Loucy (cell line): ENCODE measurements around the gene SLC38A10.

Experiments used
- H2AFZ ChIP-seq: fragments of 200-600 bp; sonication (generic); 2 replicates; pipeline ENCODE4 v1.6.0; 2016; ENCODE audit warnings: antibody characterized with exemption, mild to moderate bottlenecking, low read length, moderate library complexity
- H3F3A ChIP-seq: fragments of 200-600 bp; 2 replicates; pipeline ENCODE4 v1.6.0; 2016; ENCODE audit warnings: antibody characterized with exemption, low read depth, mild to moderate bottlenecking
- H3K27me3 ChIP-seq: fragments of 200-600 bp; sonication (generic); 2 replicates; pipeline ENCODE4 v1.6.1; 2014; ENCODE audit warnings: low read length, mild to moderate bottlenecking; ENCODE audit not compliant: insufficient read depth, poor library complexity, severe bottlenecking
- H3K36me3 ChIP-seq: fragments of 200-600 bp; sonication (generic); 2 replicates; pipeline ENCODE4 v1.6.1; 2016; ENCODE audit warnings: low read length; ENCODE audit not compliant: insufficient read depth
- H3K4me1 ChIP-seq: fragments of 200-600 bp; sonication (generic); 2 replicates; pipeline ENCODE4 v1.5.1; 2014; ENCODE audit warnings: low read length, mild to moderate bottlenecking; ENCODE audit not compliant: insufficient read depth, poor library complexity, severe bottlenecking
- H3K4me2 ChIP-seq: fragments of 200-600 bp; sonication (generic); 2 replicates; pipeline ENCODE4 v1.6.0; 2014; ENCODE audit warnings: antibody characterized with exemption, low read length, low read depth, mild to moderate bottlenecking; ENCODE audit not compliant: poor library complexity, severe bottlenecking
- H3K4me3 ChIP-seq: fragments of 200-600 bp; sonication (generic); 2 replicates; pipeline ENCODE4 v1.5.1; 2014; ENCODE audit warnings: low read length, mild to moderate bottlenecking, mixed read lengths; ENCODE audit not compliant: poor library complexity, severe bottlenecking
- H3K79me2 ChIP-seq: fragments of 200-600 bp; sonication (generic); 2 replicates; pipeline ENCODE4 v1.6.1; 2014; ENCODE audit warnings: low read length; ENCODE audit not compliant: insufficient read depth
- H3K9ac ChIP-seq: fragments of 200-600 bp; sonication (generic); 2 replicates; pipeline ENCODE4 v1.6.0; 2014; ENCODE audit warnings: mild to moderate bottlenecking, low read depth, low read length, moderate library complexity; ENCODE audit not compliant: poor library complexity, severe bottlenecking
- H3K9me2 ChIP-seq: fragments of 200-600 bp; sonication (generic); replicated peaks from 2 replicates; pipeline ENCODE4 v1.6.1; 2016; ENCODE audit warnings: low read depth, low read length, mixed read lengths
- H3K9me3 ChIP-seq: fragments of 200-600 bp; sonication (generic); 2 replicates; pipeline ENCODE4 v1.6.1; 2014; ENCODE audit warnings: mild to moderate bottlenecking, antibody characterized with exemption, low read length, low read depth; ENCODE audit not compliant: insufficient read depth
- H4K20me1 ChIP-seq: fragments of 200-600 bp; sonication (generic); 2 replicates; pipeline ENCODE4 v1.6.0; 2014; ENCODE audit warnings: antibody characterized with exemption, low read length, mild to moderate bottlenecking; ENCODE audit not compliant: insufficient read depth, poor library complexity, severe bottlenecking
- CTCF ChIP-seq: fragments of 200-600 bp; sonication (generic); conservative IDR thresholded peaks from 2 replicates; pipeline ENCODE4 v1.5.1; 2014; ENCODE audit warnings: mild to moderate bottlenecking, antibody characterized with exemption, low read length
- EZH2phosphoT487 ChIP-seq: fragments of 200-600 bp; IDR thresholded peaks from 2 replicates; pipeline ENCODE4 v1.6.1; 2018; ENCODE audit warnings: antibody characterized with exemption, mild to moderate bottlenecking, moderate library complexity, borderline replicate concordance

The SLC38A10 gene

DNA sequence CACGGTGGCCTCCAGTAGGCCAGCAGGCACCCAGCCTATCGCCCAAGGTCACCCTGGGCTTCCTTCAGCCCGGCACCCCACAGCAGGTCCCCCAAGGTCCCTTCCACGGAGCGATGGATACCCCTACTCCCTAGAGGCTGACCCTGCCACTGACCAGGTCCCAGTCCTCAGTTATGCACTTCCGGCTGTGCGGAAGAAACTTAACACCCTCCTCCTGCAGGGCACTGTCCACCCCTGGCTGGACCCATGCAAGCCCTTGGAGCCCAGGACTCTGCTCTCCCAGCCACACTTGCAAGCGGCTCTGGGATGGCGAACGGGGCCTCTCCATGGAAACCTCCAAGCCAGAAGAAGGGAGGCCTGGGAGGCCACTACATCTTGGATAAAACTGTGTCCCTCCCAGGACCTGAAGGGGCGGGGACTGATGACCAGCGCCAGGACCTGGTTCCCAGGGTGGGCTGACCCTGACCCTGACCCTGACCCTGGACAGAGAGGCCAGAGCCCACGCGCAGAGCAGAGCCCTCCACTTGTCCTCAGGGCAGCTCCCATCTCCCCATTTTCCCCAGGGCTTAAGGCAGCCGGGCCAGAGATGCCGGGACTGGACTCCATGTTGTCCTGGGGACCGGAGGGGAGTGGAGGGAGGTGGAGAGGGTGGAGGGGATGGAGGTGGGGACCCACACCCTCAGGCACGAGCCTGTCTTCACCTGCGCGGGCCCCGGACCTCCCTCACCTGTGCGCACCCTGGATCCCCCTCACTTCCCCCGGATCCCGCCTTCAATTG, 73.1 kb downstream of the SLC38A10 start:
- Histone ChIP-seq H3K4me1 (peaks cover 15% of the 10 kb centered on the region), H3K9me2 (no peaks in the 10 kb centered on the region), H3K36me3 (0 out of 2 replicates have a peak, but pooled peaks cover 4% of the 10 kb centered on the region), H3K79me2 (peaks cover 27% of the 10 kb centered on the region), H4K20me1 (peaks cover 16% of the 10 kb centered on the region), H3K27me3 (no peaks in the 10 kb centered on the region), H3K4me3 (peak overlapping the region; percentile 95), H2AFZ (peak overlapping the region; percentile 84; the same call in 1 of the 2 replicates), H3K4me2 (peak overlapping the region; percentile 94), H3F3A (no peaks in the 10 kb centered on the region), H3K9ac (peak overlapping the region; percentile 85), H3K9me3 (no peaks in the 10 kb centered on the region)
- TF ChIP-seq CTCF (no peak), EZH2phosphoT487 (no peak)

DNA sequence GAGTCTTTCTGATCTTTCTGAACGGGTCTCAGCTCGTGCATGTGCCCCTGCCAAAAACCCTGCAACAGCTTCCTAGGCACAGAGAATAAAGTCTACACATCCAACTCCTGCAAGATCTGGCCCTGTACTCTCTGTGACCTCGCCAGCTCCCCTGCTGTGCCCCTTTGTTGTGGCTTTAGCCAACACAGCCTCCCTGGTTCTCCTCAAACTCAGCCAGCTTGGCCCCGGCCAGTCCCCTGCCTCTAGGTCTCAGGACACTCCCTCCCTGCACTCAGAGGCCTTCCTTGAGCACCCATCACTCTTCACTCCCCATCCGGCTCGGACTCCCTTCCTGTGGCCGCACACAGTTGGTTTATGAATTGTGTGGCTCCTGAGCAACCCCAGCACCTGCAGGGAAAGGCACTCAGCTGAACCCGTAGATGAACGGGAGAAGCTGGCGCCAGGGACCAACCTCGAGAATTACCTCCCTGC, 73.7 kb downstream of the SLC38A10 start:
- Histone ChIP-seq H4K20me1 (peaks cover 16% of the 10 kb centered on the region), H2AFZ (no peak overlapping the region), H3K79me2 (peaks cover 27% of the 10 kb centered on the region), H3K4me1 (peaks cover 15% of the 10 kb centered on the region), H3F3A (no peaks in the 10 kb centered on the region), H3K27me3 (no peaks in the 10 kb centered on the region), H3K4me3 (peak overlapping the region; percentile 95), H3K9ac (peak overlapping the region; percentile 85), H3K4me2 (peak overlapping the region; percentile 94), H3K36me3 (0 out of 2 replicates have a peak, but pooled peaks cover 4% of the 10 kb centered on the region), H3K9me2 (no peaks in the 10 kb centered on the region), H3K9me3 (no peaks in the 10 kb centered on the region)
- TF ChIP-seq CTCF (no peak), EZH2phosphoT487 (no peak)

GRCh38 chr17:81219476-81220180, 75.5 kb downstream of the SLC38A10 start:
- peaks cover 15% of the 10 kb centered on the region for H3K4me1 ChIP-seq
- no peaks in the 10 kb centered on the region for H3F3A ChIP-seq
- H3K9me3 ChIP-seq, result no peaks in the 10 kb centered on the region
- H3K27me3 ChIP-seq, result no peaks in the 10 kb centered on the region
- no peak overlapping the region for H3K4me2 ChIP-seq
- H3K36me3 ChIP-seq, result 0 out of 2 replicates have a peak, but pooled peaks cover 4% of the 10 kb centered on the region
- peaks cover 27% of the 10 kb centered on the region for H3K79me2 ChIP-seq
- H3K4me3 ChIP-seq, result no peak overlapping the region
- H3K9me2 ChIP-seq, result no peaks in the 10 kb centered on the region
- H4K20me1 ChIP-seq, result peaks cover 16% of the 10 kb centered on the region
- H2AFZ ChIP-seq, result no peak overlapping the region
- no peak overlapping the region for H3K9ac ChIP-seq
- no peak for TF ChIP-seq CTCF
- no peak for TF ChIP-seq EZH2phosphoT487
